OCI-LY3 (cell line): ENCODE data around the gene ZNF630.
"Not testable (repeated sequence)": the region's sequence is repeated elsewhere in the genome, so short reads cannot be mapped to it uniquely, and the experiment has no call there.

Experiments
- H2AFZ ChIP-seq: fragments of 200-600, 300-600 bp; shearing (Covaris generic); 2 replicates; pipeline ENCODE4 v1.6.0; 2014; ENCODE audit warnings: antibody characterized with exemption, low read depth, low read length
- H3K27ac ChIP-seq: fragments of 200-600, 300-600 bp; sonication (generic); 2 replicates; pipeline ENCODE4 v1.5.1; 2014; ENCODE audit warnings: mild to moderate bottlenecking, low read length, moderate library complexity, mixed read lengths
- H3K27me3 ChIP-seq: fragments of 200-600, 300-600 bp; sonication (generic); 2 replicates; pipeline ENCODE4 v1.6.1; 2014; ENCODE audit warnings: low read depth, low read length, mixed read lengths
- H3K36me3 ChIP-seq: fragments of 200-600, 300-600 bp; sonication (generic); replicated peaks from 2 replicates; pipeline ENCODE3; 2014; ENCODE audit warnings: low read depth, low read length, mixed read lengths
- H3K4me1 ChIP-seq: fragments of 300-600, 200-600 bp; sonication (generic); 2 replicates; pipeline ENCODE4 v1.6.1; 2014; ENCODE audit warnings: low read length, mixed read lengths
- H3K4me2 ChIP-seq: fragments of 200-600, 300-600 bp; sonication (generic); 2 replicates; pipeline ENCODE4 v1.6.1; 2014; ENCODE audit warnings: low read length, mixed read lengths
- H3K4me3 ChIP-seq: fragments of 300-600, 200-600 bp; sonication (generic); 2 replicates; pipeline ENCODE4 v1.5.1; 2014; ENCODE audit warnings: antibody characterized with exemption, mild to moderate bottlenecking, low read length, moderate library complexity
- H3K79me2 ChIP-seq: fragments of 300-600, 200-600 bp; shearing (Covaris generic); 2 replicates; pipeline ENCODE4 v1.6.1; 2014; ENCODE audit warnings: mild to moderate bottlenecking, low read length, mixed read lengths
- H3K9ac ChIP-seq: fragments of 300-600, 200-600 bp; shearing (Covaris generic); 2 replicates; pipeline ENCODE4 v1.6.0; 2014; ENCODE audit warnings: mild to moderate bottlenecking, low read length, moderate library complexity
- H3K9me3 ChIP-seq: fragments of 200-600, 300-600 bp; shearing (Covaris generic); 2 replicates; pipeline ENCODE4 v1.6.1; 2014; ENCODE audit warnings: low read length, mixed read lengths; ENCODE audit not compliant: insufficient read depth
- H4K20me1 ChIP-seq: fragments of 200-600, 300-600 bp; sonication (generic); 2 replicates; pipeline ENCODE4 v1.6.1; 2016; ENCODE audit warnings: low read length, mixed read lengths; ENCODE audit not compliant: insufficient read depth
- CTCF ChIP-seq: fragments of 200-600, 300-600 bp; sonication (generic); IDR thresholded peaks from 2 replicates; pipeline ENCODE4 v1.5.1; 2014; ENCODE audit warnings: antibody characterized with exemption, low read length, low read depth
- EZH2phosphoT487 ChIP-seq: fragments of 200-600 bp; shearing (Covaris generic); IDR thresholded peaks from 2 replicates; pipeline ENCODE4 v1.6.1; 2018; ENCODE audit warnings: antibody characterized with exemption, mixed run types, low read depth

ZNF630 gene

GRCh38 chrX:48022100-48022499, 49.3 kb downstream of the ZNF630 start:
- Histone ChIP-seq H3K4me2 (peak overlapping the region; percentile 76; the same call in 1 of the 2 replicates), H3K27me3 (no peaks in the 10 kb centered on the region), H3K9ac (no peak overlapping the region), H3K79me2 (no peaks in the 10 kb centered on the region), H3K4me1 (peaks cover 6% of the 10 kb centered on the region; the same call in 1 of the 2 replicates), H3K27ac (no peak overlapping the region), H4K20me1 (no peaks in the 10 kb centered on the region), H2AFZ (no peak overlapping the region), H3K36me3 (no peaks in the 10 kb centered on the region), H3K4me3 (peak overlapping the region; percentile 88), H3K9me3 (no peaks in the 10 kb centered on the region)
- TF ChIP-seq CTCF = no peak
- TF ChIP-seq EZH2phosphoT487 = no peak

GRCh38 chrX:48021026-48021900, 50.2 kb downstream of the ZNF630 start:
- H3K27me3 ChIP-seq = no peaks in the 10 kb centered on the region
- no peaks in the 10 kb centered on the region for H3K9me3 ChIP-seq
- H4K20me1 ChIP-seq = no peaks in the 10 kb centered on the region
- H3K4me3 ChIP-seq = peak overlapping the region; percentile 88
- peak overlapping the region; percentile 76 for H3K4me2 ChIP-seq
- no peaks in the 10 kb centered on the region for H3K36me3 ChIP-seq
- H2AFZ ChIP-seq = peak overlapping the region; percentile 94
- no peak for TF ChIP-seq CTCF
- H3K79me2 ChIP-seq = no peaks in the 10 kb centered on the region
- H3K9ac ChIP-seq = peak overlapping the region; percentile 87
- peaks cover 6% of the 10 kb centered on the region; the same call in 1 of the 2 replicates for H3K4me1 ChIP-seq
- peak overlapping the region; percentile 66 for H3K27ac ChIP-seq

GRCh38 chrX:48020472-48020871, 51.0 kb downstream of the ZNF630 start:
- not testable (repeated sequence) for H3K79me2 ChIP-seq, H4K20me1 ChIP-seq, H3K36me3 ChIP-seq, H3K9me3 ChIP-seq, H3K4me1 ChIP-seq, H3K27me3 ChIP-seq
- Histone ChIP-seq H3K27ac (peak overlapping the region; percentile 66), H2AFZ (peak overlapping the region; percentile 94), H3K4me2 (peak overlapping the region; percentile 76), H3K9ac (peak overlapping the region; percentile 87), H3K4me3 (peak overlapping the region; percentile 88)

GRCh38 chrX:48019892-48020291, 51.5 kb downstream of the ZNF630 start:
- H3K9ac ChIP-seq, H3K79me2 ChIP-seq, H3K27ac ChIP-seq, H3K4me2 ChIP-seq, H3K36me3 ChIP-seq, H3K9me3 ChIP-seq, H3K4me3 ChIP-seq, H3K27me3 ChIP-seq, H3K4me1 ChIP-seq, H4K20me1 ChIP-seq, H2AFZ ChIP-seq: not testable (repeated sequence)

GRCh38 chrX:48016583-48017310, 54.7 kb downstream of the ZNF630 start:
- not testable (repeated sequence) for H3K27me3 ChIP-seq, H3K9ac ChIP-seq, H3K79me2 ChIP-seq, H3K4me2 ChIP-seq, H3K27ac ChIP-seq, H3K4me1 ChIP-seq, H4K20me1 ChIP-seq, H3K9me3 ChIP-seq, H2AFZ ChIP-seq, H3K36me3 ChIP-seq, H3K4me3 ChIP-seq

- H3K36me3 ChIP-seq, H3K27ac ChIP-seq, H3K27me3 ChIP-seq, H3K79me2 ChIP-seq, H3K9me3 ChIP-seq, H2AFZ ChIP-seq, H3K4me2 ChIP-seq, H4K20me1 ChIP-seq, H3K9ac ChIP-seq, H3K4me3 ChIP-seq, H3K4me1 ChIP-seq: not testable (repeated sequence)
Measured at GRCh38 chrX:48009445-48009960, 61.9 kb downstream of the ZNF630 start.
